ENCODE data around the gene EFEMP1.

DNA sequence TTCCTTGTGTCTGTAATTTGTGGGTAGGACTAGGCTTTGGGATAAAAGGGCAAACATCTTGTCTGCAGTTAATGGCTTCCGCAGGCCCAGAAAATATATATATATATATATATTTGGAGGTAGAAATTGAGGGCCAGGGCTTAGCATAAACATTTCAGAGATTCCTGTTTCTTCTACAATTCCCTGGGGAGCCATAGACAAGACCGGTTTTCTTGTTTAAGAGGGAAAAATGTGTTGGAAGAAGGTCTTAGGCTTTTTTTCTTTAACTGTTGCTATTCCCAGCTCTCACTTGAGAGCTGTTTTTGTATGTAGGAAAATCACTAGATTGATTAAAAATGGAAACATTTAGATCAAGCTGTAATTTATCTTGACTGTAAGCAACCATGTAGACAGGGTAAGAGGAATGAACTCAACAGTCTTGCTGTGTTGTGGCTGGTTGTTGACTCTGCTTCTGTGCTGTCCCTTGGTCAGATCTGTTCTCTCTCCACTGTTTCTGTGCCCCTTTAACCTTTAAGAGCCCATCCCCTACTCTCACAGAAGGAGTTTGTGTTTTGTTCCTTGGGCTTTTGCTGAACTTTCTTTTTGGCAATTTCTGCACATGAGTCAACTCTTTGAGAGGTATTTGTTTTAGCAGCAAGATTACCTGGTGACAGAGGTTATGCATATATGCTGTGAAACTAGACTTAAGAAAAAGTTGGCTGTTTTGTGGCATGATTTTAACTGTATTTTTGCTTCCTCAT is 58.3 kb downstream of the EFEMP1 start:
- no peak for TF ChIP-seq ZNF416 (CRISPR knock-in tag; IDR thresholded peaks at IDR 0.05)
- TF ChIP-seq ZBTB21 (CRISPR knock-in tag; IDR thresholded peaks at IDR 0.05; ENCODE audit: borderline replicate concordance) = no peak
- no peak for TF ChIP-seq ESRRA (CRISPR knock-in tag; IDR thresholded peaks at IDR 0.05; ENCODE audit: borderline replicate concordance)
- TF ChIP-seq, protein P1, sequence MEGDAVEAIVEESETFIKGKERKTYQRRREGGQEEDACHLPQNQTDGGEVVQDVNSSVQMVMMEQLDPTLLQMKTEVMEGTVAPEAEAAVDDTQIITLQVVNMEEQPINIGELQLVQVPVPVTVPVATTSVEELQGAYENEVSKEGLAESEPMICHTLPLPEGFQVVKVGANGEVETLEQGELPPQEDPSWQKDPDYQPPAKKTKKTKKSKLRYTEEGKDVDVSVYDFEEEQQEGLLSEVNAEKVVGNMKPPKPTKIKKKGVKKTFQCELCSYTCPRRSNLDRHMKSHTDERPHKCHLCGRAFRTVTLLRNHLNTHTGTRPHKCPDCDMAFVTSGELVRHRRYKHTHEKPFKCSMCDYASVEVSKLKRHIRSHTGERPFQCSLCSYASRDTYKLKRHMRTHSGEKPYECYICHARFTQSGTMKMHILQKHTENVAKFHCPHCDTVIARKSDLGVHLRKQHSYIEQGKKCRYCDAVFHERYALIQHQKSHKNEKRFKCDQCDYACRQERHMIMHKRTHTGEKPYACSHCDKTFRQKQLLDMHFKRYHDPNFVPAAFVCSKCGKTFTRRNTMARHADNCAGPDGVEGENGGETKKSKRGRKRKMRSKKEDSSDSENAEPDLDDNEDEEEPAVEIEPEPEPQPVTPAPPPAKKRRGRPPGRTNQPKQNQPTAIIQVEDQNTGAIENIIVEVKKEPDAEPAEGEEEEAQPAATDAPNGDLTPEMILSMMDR (IDR thresholded peaks at IDR 0.05) = no peak
- TF ChIP-seq, protein P2, sequence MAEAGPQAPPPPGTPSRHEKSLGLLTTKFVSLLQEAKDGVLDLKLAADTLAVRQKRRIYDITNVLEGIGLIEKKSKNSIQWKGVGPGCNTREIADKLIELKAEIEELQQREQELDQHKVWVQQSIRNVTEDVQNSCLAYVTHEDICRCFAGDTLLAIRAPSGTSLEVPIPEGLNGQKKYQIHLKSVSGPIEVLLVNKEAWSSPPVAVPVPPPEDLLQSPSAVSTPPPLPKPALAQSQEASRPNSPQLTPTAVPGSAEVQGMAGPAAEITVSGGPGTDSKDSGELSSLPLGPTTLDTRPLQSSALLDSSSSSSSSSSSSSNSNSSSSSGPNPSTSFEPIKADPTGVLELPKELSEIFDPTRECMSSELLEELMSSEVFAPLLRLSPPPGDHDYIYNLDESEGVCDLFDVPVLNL (CRISPR knock-in tag; IDR thresholded peaks at IDR 0.05; ENCODE audit: borderline replicate concordance, low read depth) = no peak
- TF ChIP-seq ELF4 (CRISPR knock-in tag; IDR thresholded peaks at IDR 0.05; ENCODE audit: low read depth) = no peak
- no peak for TF ChIP-seq FOXK1 (CRISPR knock-in tag; IDR thresholded peaks at IDR 0.05)
- TF ChIP-seq ETV6 (CRISPR knock-in tag; IDR thresholded peaks at IDR 0.05) = no peak
- TF ChIP-seq, protein P3, sequence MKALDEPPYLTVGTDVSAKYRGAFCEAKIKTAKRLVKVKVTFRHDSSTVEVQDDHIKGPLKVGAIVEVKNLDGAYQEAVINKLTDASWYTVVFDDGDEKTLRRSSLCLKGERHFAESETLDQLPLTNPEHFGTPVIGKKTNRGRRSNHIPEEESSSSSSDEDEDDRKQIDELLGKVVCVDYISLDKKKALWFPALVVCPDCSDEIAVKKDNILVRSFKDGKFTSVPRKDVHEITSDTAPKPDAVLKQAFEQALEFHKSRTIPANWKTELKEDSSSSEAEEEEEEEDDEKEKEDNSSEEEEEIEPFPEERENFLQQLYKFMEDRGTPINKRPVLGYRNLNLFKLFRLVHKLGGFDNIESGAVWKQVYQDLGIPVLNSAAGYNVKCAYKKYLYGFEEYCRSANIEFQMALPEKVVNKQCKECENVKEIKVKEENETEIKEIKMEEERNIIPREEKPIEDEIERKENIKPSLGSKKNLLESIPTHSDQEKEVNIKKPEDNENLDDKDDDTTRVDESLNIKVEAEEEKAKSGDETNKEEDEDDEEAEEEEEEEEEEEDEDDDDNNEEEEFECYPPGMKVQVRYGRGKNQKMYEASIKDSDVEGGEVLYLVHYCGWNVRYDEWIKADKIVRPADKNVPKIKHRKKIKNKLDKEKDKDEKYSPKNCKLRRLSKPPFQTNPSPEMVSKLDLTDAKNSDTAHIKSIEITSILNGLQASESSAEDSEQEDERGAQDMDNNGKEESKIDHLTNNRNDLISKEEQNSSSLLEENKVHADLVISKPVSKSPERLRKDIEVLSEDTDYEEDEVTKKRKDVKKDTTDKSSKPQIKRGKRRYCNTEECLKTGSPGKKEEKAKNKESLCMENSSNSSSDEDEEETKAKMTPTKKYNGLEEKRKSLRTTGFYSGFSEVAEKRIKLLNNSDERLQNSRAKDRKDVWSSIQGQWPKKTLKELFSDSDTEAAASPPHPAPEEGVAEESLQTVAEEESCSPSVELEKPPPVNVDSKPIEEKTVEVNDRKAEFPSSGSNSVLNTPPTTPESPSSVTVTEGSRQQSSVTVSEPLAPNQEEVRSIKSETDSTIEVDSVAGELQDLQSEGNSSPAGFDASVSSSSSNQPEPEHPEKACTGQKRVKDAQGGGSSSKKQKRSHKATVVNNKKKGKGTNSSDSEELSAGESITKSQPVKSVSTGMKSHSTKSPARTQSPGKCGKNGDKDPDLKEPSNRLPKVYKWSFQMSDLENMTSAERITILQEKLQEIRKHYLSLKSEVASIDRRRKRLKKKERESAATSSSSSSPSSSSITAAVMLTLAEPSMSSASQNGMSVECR (CRISPR knock-in tag; IDR thresholded peaks at IDR 0.05; ENCODE audit: borderline replicate concordance) = no peak
- no peak for TF ChIP-seq IRF2 (CRISPR knock-in tag; IDR thresholded peaks at IDR 0.05; ENCODE audit: borderline replicate concordance, low read depth)
- no peak for TF ChIP-seq SP1 (CRISPR knock-in tag; conservative IDR thresholded peaks at IDR 0.05)
- TF ChIP-seq, protein P4, sequence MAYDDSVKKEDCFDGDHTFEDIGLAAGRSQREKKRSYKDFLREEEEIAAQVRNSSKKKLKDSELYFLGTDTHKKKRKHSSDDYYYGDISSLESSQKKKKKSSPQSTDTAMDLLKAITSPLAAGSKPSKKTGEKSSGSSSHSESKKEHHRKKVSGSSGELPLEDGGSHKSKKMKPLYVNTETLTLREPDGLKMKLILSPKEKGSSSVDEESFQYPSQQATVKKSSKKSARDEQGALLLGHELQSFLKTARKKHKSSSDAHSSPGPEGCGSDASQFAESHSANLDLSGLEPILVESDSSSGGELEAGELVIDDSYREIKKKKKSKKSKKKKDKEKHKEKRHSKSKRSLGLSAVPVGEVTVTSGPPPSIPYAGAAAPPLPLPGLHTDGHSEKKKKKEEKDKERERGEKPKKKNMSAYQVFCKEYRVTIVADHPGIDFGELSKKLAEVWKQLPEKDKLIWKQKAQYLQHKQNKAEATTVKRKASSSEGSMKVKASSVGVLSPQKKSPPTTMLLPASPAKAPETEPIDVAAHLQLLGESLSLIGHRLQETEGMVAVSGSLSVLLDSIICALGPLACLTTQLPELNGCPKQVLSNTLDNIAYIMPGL (CRISPR knock-in tag; IDR thresholded peaks at IDR 0.05) = no peak

All from WTC11 (cell line).